MM.1S (cell line): ENCODE data around the gene ZBTB7B.

Experiments
- DNase-seq: peaks from one replicate; pipeline ENCODE4 v3.0.0-alpha.2; 2015
- H2AFZ ChIP-seq: fragments of 300-600 bp; sonication (generic); 2 replicates; pipeline ENCODE4 v1.6.0; 2016; ENCODE audit warnings: antibody characterized with exemption, low read length
- H3F3A ChIP-seq: fragments of 300-600 bp; sonication (generic); 2 replicates; pipeline ENCODE4 v1.6.1; 2016; ENCODE audit warnings: mild to moderate bottlenecking, antibody characterized with exemption, low read length, moderate library complexity, mixed read lengths; ENCODE audit not compliant: insufficient read depth
- H3K27ac ChIP-seq: fragments of 300-600 bp; sonication (generic); 2 replicates; pipeline ENCODE4 v1.5.1; 2016; ENCODE audit warnings: mild to moderate bottlenecking, low read length
- H3K27me3 ChIP-seq: fragments of 300-600 bp; sonication (generic); replicated peaks from 2 replicates; pipeline ENCODE4 v1.6.0; 2016; ENCODE audit warnings: low read length; ENCODE audit not compliant: insufficient read depth
- H3K36me3 ChIP-seq: fragments of 300-600 bp; sonication (generic); replicated peaks from 2 replicates; pipeline ENCODE4 v1.6.1; 2016; ENCODE audit warnings: mild to moderate bottlenecking, low read length, mixed read lengths; ENCODE audit not compliant: insufficient read depth
- H3K4me1 ChIP-seq: fragments of 300-600 bp; sonication (generic); 2 replicates; pipeline ENCODE4 v1.6.1; 2016; ENCODE audit warnings: low read length, mixed read lengths
- H3K4me2 ChIP-seq: fragments of 300-600 bp; sonication (generic); 2 replicates; pipeline ENCODE4 v1.6.0; 2016; ENCODE audit warnings: low read depth, low read length
- H3K4me3 ChIP-seq: fragments of 300-600 bp; sonication (generic); 2 replicates; pipeline ENCODE4 v1.5.1; 2016; ENCODE audit warnings: low read length, mixed read lengths
- H3K79me2 ChIP-seq: fragments of 300-600 bp; sonication (generic); 2 replicates; pipeline ENCODE4 v1.6.1; 2016; ENCODE audit warnings: mixed run types, low read length, mixed read lengths
- H3K9ac ChIP-seq: fragments of 300-600 bp; sonication (generic); 2 replicates; pipeline ENCODE4 v1.6.1; 2016; ENCODE audit warnings: low read length, mixed read lengths
- H3K9me2 ChIP-seq: fragments of 300-600 bp; sonication (generic); replicated peaks from 2 replicates; pipeline ENCODE4 v1.6.1; 2016; ENCODE audit warnings: mild to moderate bottlenecking, low read length, mixed read lengths; ENCODE audit not compliant: insufficient read depth
- H3K9me3 ChIP-seq: fragments of 300-600 bp; sonication (generic); replicated peaks from 2 replicates; pipeline ENCODE4 v1.6.1; 2016; ENCODE audit warnings: mild to moderate bottlenecking, low read length, mixed read lengths; ENCODE audit not compliant: insufficient read depth
- H4K20me1 ChIP-seq: fragments of 300-600 bp; sonication (generic); 2 replicates; pipeline ENCODE4 v1.6.1; 2016; ENCODE audit warnings: mild to moderate bottlenecking, low read length, moderate library complexity, mixed read lengths; ENCODE audit not compliant: insufficient read depth
- EZH2 ChIP-seq: fragments of 300-600 bp; sonication (generic); optimal IDR thresholded peaks from 2 replicates; pipeline ENCODE3; 2017; ENCODE audit warnings: low read depth, mild to moderate bottlenecking, antibody characterized with exemption, low read length, mixed read lengths
- EZH2phosphoT487 ChIP-seq: fragments of 300-600 bp; sonication (generic); IDR thresholded peaks from 2 replicates; pipeline ENCODE4 v1.6.1; 2018; ENCODE audit warnings: antibody characterized with exemption, low read length
- TF ChIP-seq, protein P1 (sequence below): fragments of 300-600 bp; sonication (generic); IDR thresholded peaks from 2 replicates; pipeline ENCODE4 v1.5.1; 2016; ENCODE audit warnings: antibody characterized with exemption, low read length, mixed read lengths

The ZBTB7B gene

DNA sequence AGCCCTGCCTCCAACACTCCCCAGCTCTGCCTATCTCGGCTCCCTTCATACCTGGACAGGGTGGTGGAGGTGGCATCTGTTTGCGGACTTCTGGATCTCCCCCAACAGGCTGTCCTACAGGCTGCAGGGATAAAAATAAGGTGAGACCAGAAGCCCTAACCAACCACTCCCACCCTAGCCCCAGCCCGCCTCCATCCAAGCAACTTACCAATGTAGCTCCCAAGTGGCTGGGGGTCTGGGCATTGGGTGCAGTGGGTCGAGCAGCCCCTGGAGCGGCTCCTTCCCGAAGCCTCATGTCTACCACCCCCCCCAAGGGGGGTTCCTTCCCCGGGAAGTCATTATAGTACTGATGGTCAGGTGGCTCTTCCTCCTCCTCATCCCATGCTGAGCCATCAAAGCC, 36.5 kb upstream of the ZBTB7B start:
- Histone ChIP-seq H3K27ac (no peak overlapping the region), H3K4me2 (no peak overlapping the region), H3F3A (peaks cover 27% of the 10 kb centered on the region), H3K4me1 (peaks cover 35% of the 10 kb centered on the region), H3K27me3 (no peaks in the 10 kb centered on the region), H3K79me2 (peaks cover 88% of the 10 kb centered on the region), H3K36me3 (peaks cover 25% of the 10 kb centered on the region), H3K9me2 (no peaks in the 10 kb centered on the region), H2AFZ (no peak overlapping the region), H4K20me1 (no peaks in the 10 kb centered on the region), H3K9me3 (no peaks in the 10 kb centered on the region), H3K9ac (no peak overlapping the region), H3K4me3 (no peak overlapping the region)
- no peak for DNase-seq
- TF ChIP-seq EZH2 (no peak), EZH2phosphoT487 (no peak)
- TF ChIP-seq, protein P1, sequence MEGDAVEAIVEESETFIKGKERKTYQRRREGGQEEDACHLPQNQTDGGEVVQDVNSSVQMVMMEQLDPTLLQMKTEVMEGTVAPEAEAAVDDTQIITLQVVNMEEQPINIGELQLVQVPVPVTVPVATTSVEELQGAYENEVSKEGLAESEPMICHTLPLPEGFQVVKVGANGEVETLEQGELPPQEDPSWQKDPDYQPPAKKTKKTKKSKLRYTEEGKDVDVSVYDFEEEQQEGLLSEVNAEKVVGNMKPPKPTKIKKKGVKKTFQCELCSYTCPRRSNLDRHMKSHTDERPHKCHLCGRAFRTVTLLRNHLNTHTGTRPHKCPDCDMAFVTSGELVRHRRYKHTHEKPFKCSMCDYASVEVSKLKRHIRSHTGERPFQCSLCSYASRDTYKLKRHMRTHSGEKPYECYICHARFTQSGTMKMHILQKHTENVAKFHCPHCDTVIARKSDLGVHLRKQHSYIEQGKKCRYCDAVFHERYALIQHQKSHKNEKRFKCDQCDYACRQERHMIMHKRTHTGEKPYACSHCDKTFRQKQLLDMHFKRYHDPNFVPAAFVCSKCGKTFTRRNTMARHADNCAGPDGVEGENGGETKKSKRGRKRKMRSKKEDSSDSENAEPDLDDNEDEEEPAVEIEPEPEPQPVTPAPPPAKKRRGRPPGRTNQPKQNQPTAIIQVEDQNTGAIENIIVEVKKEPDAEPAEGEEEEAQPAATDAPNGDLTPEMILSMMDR, result no peak

DNA sequence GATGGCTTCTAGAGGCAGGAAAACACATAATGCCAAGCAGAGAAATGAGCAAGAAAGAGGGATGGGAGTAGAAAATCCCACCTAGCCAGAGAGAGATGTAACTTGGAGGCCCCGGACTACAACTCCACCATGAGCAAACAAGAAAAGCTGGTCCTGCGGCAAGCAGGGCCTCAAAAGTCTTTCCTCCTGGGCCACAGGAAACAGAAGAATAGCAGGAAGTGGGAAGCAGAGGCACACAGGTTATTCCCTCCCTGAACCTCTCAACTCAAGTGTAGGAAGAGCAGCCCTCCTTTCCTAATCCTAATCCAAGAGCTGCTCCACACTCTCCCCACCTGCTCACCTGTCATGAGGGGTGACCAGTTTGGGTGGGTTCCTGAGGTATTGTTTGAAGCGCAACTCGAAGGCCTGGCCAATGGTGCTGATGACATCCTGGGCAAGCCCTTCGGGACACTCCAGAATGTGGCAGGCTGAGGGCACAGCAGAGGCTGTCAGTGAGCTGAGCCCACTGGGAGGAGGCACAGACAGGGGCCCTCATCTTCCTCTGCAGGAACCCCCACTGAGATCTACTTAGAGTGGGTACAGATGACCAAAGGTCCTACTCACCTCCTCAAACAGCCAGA, 35.2 kb upstream of the ZBTB7B start:
- peaks cover 45% of the 10 kb centered on the region for H3K4me1 ChIP-seq
- TF ChIP-seq EZH2, result no peak
- TF ChIP-seq, protein P1, result no peak
- TF ChIP-seq EZH2phosphoT487, result no peak
- peaks cover 96% of the 10 kb centered on the region for H3K79me2 ChIP-seq
- H2AFZ ChIP-seq, result no peak overlapping the region
- no peak overlapping the region for H3K4me3 ChIP-seq
- H3K27ac ChIP-seq, result no peak overlapping the region
- no peak for DNase-seq
- H3K4me2 ChIP-seq, result no peak overlapping the region
- H3K36me3 ChIP-seq, result peaks cover 25% of the 10 kb centered on the region
- H3K9me3 ChIP-seq, result no peaks in the 10 kb centered on the region
- no peaks in the 10 kb centered on the region for H4K20me1 ChIP-seq
- no peak overlapping the region for H3K9ac ChIP-seq
- H3K9me2 ChIP-seq, result no peaks in the 10 kb centered on the region
- no peaks in the 10 kb centered on the region for H3K27me3 ChIP-seq
- H3F3A ChIP-seq, result peaks cover 21% of the 10 kb centered on the region

DNA sequence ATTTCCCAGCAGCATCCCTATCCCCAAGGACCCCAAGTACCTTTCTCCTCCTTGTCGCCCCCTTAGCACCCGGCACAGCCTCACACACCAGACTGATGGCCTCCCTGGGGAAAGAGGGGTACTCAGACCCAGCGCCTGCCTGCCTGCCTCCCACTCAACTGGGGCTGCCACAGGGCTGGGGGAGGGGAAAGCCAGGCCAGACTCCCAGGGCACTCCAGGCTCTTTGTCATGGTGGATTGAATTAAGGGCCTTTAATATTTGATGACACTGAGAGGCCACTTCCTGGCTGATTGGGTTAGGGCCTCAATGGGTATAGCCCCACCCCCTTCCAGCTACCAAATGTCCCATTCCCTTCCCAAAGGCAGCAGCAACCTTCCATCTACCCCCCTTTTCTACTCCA, 33.9 kb upstream of the ZBTB7B start:
- Histone ChIP-seq H3K9me3 (no peaks in the 10 kb centered on the region), H3K4me3 (no peak overlapping the region), H3K4me2 (no peak overlapping the region), H3K27ac (no peak overlapping the region), H4K20me1 (no peaks in the 10 kb centered on the region), H3K27me3 (no peaks in the 10 kb centered on the region), H2AFZ (no peak overlapping the region), H3K79me2 (peaks cover 96% of the 10 kb centered on the region), H3K4me1 (peaks cover 38% of the 10 kb centered on the region), H3K36me3 (peaks cover 21% of the 10 kb centered on the region), H3F3A (peaks cover 22% of the 10 kb centered on the region), H3K9ac (no peak overlapping the region; the same call in 1 of the 2 replicates), H3K9me2 (no peaks in the 10 kb centered on the region)
- no peak for DNase-seq
- TF ChIP-seq, protein P1, result no peak
- TF ChIP-seq EZH2 (no peak), EZH2phosphoT487 (no peak)
